ENCODE results near the gene ANKRD39. TPM values are rescaled to one million over a fixed set of nuclear protein-coding genes. Genes with fewer than 3 reads are reported as not detected.

ANKRD39 gene, protein sequence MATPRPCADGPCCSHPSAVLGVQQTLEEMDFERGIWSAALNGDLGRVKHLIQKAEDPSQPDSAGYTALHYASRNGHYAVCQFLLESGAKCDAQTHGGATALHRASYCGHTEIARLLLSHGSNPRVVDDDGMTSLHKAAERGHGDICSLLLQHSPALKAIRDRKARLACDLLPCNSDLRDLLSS
- polyA plus RNA-seq (2013, experiment 1 of 2): 11.8 TPM
- 10.8 TPM for polyA plus RNA-seq (2013, experiment 2 of 2)

DNA sequence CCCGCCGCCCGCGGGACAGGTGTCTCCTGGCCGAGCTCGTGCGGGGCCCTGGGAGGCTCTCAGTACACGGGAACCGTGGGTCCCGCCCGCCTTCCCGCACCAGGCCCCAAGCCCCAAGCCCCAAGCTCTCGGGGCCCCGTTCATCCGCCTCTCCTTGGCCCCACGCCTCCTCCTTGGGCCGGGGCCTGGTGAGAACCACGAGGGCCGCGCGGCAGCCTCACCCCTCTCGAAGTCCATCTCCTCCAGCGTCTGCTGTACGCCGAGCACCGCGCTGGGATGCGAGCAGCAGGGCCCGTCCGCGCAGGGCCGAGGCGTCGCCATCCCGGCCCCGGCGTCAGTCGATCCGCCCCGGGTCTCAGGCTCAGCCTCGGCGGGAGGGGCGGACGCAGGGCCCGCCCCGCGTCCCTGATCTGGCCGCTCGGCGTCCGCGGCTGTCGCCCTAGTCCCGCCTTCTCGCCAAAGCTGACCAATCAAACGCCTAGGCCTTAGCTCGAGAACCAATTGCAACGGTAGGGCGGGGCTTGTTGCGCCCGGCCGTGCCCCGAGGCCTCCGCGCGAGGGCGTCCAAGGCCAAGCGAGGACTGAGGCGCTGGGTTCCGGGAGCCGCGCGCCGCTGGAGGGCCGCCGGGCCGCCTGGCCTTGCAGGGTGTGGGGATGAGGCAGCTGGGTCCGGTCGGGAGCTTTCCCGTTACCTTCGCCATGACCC, at the start of gene ANKRD39:
ANKRD39 (minus strand) TSS at position 350 of the 706 bp plus-strand sequence; CDS start at position 321, 29 bp downstream.
- Histone ChIP-seq H3K18ac (ENCODE audit: low read depth in 1 of 2, low read length in 2 of 2) (peak within 1 kb of the TSS; percentile 58 to 94), H2BK120ac (ENCODE audit: low read depth, low read length) (no peak within 1 kb of the TSS)
- under 1% methylated on average over 59 of the region's 81 CpGs for WGBS

DNA sequence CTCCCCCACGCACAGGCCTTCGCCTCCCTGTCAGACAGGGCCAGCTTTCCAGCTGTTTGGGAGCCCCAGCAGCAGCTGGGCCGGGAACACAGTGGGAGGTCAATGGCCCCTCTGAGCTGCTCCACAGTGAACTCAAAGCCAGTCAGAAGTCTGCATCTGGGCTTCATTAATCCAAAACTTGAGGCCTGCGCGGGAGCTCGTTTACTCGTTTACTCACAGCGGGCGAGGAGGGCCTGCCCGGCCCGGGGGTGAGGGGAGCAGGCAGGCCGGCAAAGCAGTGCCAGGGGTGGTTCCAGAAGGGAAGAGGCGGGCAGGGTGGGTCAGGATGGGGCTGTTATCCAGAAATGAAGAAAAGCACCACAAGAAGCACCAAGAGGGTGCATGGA, 48.9 kb upstream of the ANKRD39 start:
- Histone ChIP-seq H2BK12ac (ENCODE audit: low read length in 2 of 2) (peak overlapping the region in 1 of 2 experiments; percentile 70), H2BK120ac (ENCODE audit: low read depth, low read length) (no peak overlapping the region), H3K4me2 (ENCODE audit: low read length, poor library complexity, severe bottlenecking) (no peak overlapping the region), H3K27me3 (ENCODE audit: control insufficient read depth in 1 of 2, insufficient read depth in 1 of 2, low read length in 2 of 2) (peaks cover 0 to 4% of the 10 kb centered on the region in 2 experiments), H2AFZ (ENCODE audit: low read depth, low read length) (peak overlapping the region; percentile 64), H3K4me3 (ENCODE audit: insufficient read depth in 1 of 2, low read depth in 1 of 2, low read length in 2 of 2) (peak overlapping the region in 1 of 2 experiments; percentile 54), H2BK5ac (ENCODE audit: low read depth, low read length, poor library complexity, severe bottlenecking) (no peak overlapping the region), H3K27ac (ENCODE audit: low read length, poor library complexity, severe bottlenecking) (no peak overlapping the region), H3K4me1 (ENCODE audit: control insufficient read depth, insufficient read depth, low read depth, low read length) (peaks cover 14% of the 10 kb centered on the region), H3K4ac (ENCODE audit: low read depth in 1 of 2, low read length in 2 of 2) (peak overlapping the region; percentile 26 to 73), H3K9me3 (ENCODE audit: control insufficient read depth, low read length) (no peaks in the 10 kb centered on the region), H3K79me1 (replicated peaks; ENCODE audit: low read length, poor library complexity, severe bottlenecking) (no peaks in the 10 kb centered on the region), H3K14ac (ENCODE audit: low read length in 2 of 2) (no peak overlapping the region), H4K91ac (ENCODE audit: low read length) (no peak overlapping the region), H4K8ac (ENCODE audit: low read length) (peak overlapping the region; percentile 36), H3K18ac (ENCODE audit: low read depth in 1 of 2, low read length in 2 of 2) (peak overlapping the region in 1 of 2 experiments; percentile 6), H3K23ac (ENCODE audit: low read length in 2 of 2) (no peak overlapping the region), H2AK5ac (ENCODE audit: low read length, severe bottlenecking) (no peak overlapping the region), H3K36me3 (ENCODE audit: control insufficient read depth in 1 of 2, insufficient read depth in 2 of 2, low read depth in 1 of 2, low read length in 2 of 2) (no peaks in the 10 kb centered on the region), H3K9ac (ENCODE audit: low read length) (peak overlapping the region; percentile 79), H2BK15ac (ENCODE audit: low read depth, poor library complexity, severe bottlenecking) (no peak overlapping the region)
- no peak for DNase-seq
- 30% methylated on average over 13 of the region's 13 CpGs for WGBS

More for the DNA sequence above, at the start of gene ANKRD39:
- H3K27ac ChIP-seq (ENCODE audit: low read length, poor library complexity, severe bottlenecking): peak within 1 kb of the TSS; percentile 44
- peak; percentile 98 for DNase-seq
- peak within 1 kb of the TSS in 1 of 2 experiments; percentile 91 for H3K14ac ChIP-seq (ENCODE audit: low read length in 2 of 2)
- peak within 1 kb of the TSS; percentile 81 for H3K4me2 ChIP-seq (ENCODE audit: low read length, poor library complexity, severe bottlenecking)
- no peak within 1 kb of the TSS for H4K91ac ChIP-seq (ENCODE audit: low read length)
- peak within 1 kb of the TSS; percentile 15 for H2BK15ac ChIP-seq (ENCODE audit: low read depth, poor library complexity, severe bottlenecking)
- H3K23ac ChIP-seq (ENCODE audit: low read length in 2 of 2): peak within 1 kb of the TSS in 1 of 2 experiments; percentile 92
- H3K79me1 ChIP-seq (replicated peaks; ENCODE audit: low read length, poor library complexity, severe bottlenecking): peaks cover 38% of the 10 kb centered on the region
- no peak within 1 kb of the TSS for H2BK12ac ChIP-seq (ENCODE audit: low read length in 2 of 2)
- H4K8ac ChIP-seq (ENCODE audit: low read length): peak within 1 kb of the TSS; percentile 83
- no peak within 1 kb of the TSS for H2BK5ac ChIP-seq (ENCODE audit: low read depth, low read length, poor library complexity, severe bottlenecking)
- H3K4me3 ChIP-seq (ENCODE audit: insufficient read depth in 1 of 2, low read depth in 1 of 2, low read length in 2 of 2): peak within 1 kb of the TSS; percentile 85 to 93
- H3K27me3 ChIP-seq (ENCODE audit: control insufficient read depth in 1 of 2, insufficient read depth in 1 of 2, low read length in 2 of 2): no peaks in the 10 kb centered on the region
- H2AFZ ChIP-seq (ENCODE audit: low read depth, low read length): peak within 1 kb of the TSS; percentile 84
- H2AK5ac ChIP-seq (ENCODE audit: low read length, severe bottlenecking): no peak within 1 kb of the TSS
- peaks cover 35 to 40% of the 10 kb centered on the region in 2 experiments for H3K36me3 ChIP-seq (ENCODE audit: control insufficient read depth in 1 of 2, insufficient read depth in 2 of 2, low read depth in 1 of 2, low read length in 2 of 2)
- peaks cover 22% of the 10 kb centered on the region for H3K4me1 ChIP-seq (ENCODE audit: control insufficient read depth, insufficient read depth, low read depth, low read length)
- H3K4ac ChIP-seq (ENCODE audit: low read depth in 1 of 2, low read length in 2 of 2): peak within 1 kb of the TSS; percentile 49 to 59
- peak within 1 kb of the TSS; percentile 86 for H3K9ac ChIP-seq (ENCODE audit: low read length)
- no peaks in the 10 kb centered on the region for H3K9me3 ChIP-seq (ENCODE audit: control insufficient read depth, low read length)

DNA sequence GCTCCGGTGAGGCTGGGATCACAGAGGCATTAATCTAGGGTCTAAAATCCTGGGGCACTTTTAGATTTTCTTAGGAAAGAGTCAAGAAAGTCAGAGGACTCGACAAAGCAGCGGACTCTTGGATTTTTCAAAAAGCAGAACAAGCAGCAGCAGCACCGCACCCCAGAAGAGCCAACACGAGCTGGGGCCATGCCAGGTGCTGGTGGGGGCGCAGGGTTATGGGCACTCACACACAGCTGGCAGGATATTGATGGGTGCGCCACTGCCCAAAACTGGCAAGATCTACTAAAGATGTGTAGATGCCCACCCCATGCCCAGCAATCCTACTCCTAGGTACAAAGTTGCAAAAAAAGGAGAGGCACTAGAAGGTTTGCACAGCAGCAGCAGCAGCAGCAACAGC, 46.0 kb upstream of the ANKRD39 start:
- Histone ChIP-seq H2AFZ (ENCODE audit: low read depth, low read length) (peak overlapping the region; percentile 30), H3K18ac (ENCODE audit: low read depth in 1 of 2, low read length in 2 of 2) (no peak overlapping the region), H3K4me3 (ENCODE audit: insufficient read depth in 1 of 2, low read depth in 1 of 2, low read length in 2 of 2) (no peak overlapping the region), H2BK15ac (ENCODE audit: low read depth, poor library complexity, severe bottlenecking) (no peak overlapping the region), H3K14ac (ENCODE audit: low read length in 2 of 2) (no peak overlapping the region), H3K4me1 (ENCODE audit: control insufficient read depth, insufficient read depth, low read depth, low read length) (peaks cover 16% of the 10 kb centered on the region), H3K36me3 (ENCODE audit: control insufficient read depth in 1 of 2, insufficient read depth in 2 of 2, low read depth in 1 of 2, low read length in 2 of 2) (no peaks in the 10 kb centered on the region), H3K27me3 (ENCODE audit: control insufficient read depth in 1 of 2, insufficient read depth in 1 of 2, low read length in 2 of 2) (peaks cover 0 to 4% of the 10 kb centered on the region in 2 experiments), H3K9ac (ENCODE audit: low read length) (no peak overlapping the region), H2BK5ac (ENCODE audit: low read depth, low read length, poor library complexity, severe bottlenecking) (no peak overlapping the region), H3K4ac (ENCODE audit: low read depth in 1 of 2, low read length in 2 of 2) (no peak overlapping the region), H3K79me1 (replicated peaks; ENCODE audit: low read length, poor library complexity, severe bottlenecking) (no peaks in the 10 kb centered on the region), H2AK5ac (ENCODE audit: low read length, severe bottlenecking) (no peak overlapping the region), H4K91ac (ENCODE audit: low read length) (no peak overlapping the region), H3K9me3 (ENCODE audit: control insufficient read depth, low read length) (no peaks in the 10 kb centered on the region), H3K4me2 (ENCODE audit: low read length, poor library complexity, severe bottlenecking) (no peak overlapping the region), H2BK12ac (ENCODE audit: low read length in 2 of 2) (peak overlapping the region in 1 of 2 experiments; percentile 80), H3K23ac (ENCODE audit: low read length in 2 of 2) (no peak overlapping the region), H3K27ac (ENCODE audit: low read length, poor library complexity, severe bottlenecking) (no peak overlapping the region), H2BK120ac (ENCODE audit: low read depth, low read length) (no peak overlapping the region), H4K8ac (ENCODE audit: low read length) (no peak overlapping the region)
- 90% methylated on average over 7 of the region's 7 CpGs for WGBS
- no peak for DNase-seq

DNA sequence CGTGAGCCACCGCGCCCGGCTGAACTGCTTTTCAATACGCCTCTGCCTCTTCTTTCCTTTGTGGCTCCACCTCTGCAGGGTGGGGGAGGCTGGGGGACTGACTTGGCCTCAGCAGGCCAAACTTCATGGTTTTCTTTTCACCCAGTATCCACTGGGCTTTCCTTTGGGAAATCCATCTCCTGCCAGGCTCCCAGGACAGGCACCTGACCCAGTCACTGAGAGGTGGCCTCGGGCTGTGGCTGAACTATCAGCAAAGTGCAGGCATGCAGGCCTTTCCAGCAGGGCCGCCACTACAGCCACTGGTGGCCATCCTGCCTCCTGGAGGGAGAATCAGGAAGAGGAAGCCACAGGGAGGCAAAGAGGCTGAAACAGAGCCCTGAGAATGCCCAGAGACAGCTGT, 45.5 kb upstream of the ANKRD39 start:
- H2BK120ac ChIP-seq (ENCODE audit: low read depth, low read length): no peak overlapping the region
- H2AFZ ChIP-seq (ENCODE audit: low read depth, low read length): no peak overlapping the region
- no peak overlapping the region for H3K27ac ChIP-seq (ENCODE audit: low read length, poor library complexity, severe bottlenecking)
- WGBS: 85% methylated on average over 7 of the region's 7 CpGs
- H3K4ac ChIP-seq (ENCODE audit: low read depth in 1 of 2, low read length in 2 of 2): no peak overlapping the region
- no peak overlapping the region for H3K9ac ChIP-seq (ENCODE audit: low read length)
- H3K9me3 ChIP-seq (ENCODE audit: control insufficient read depth, low read length): no peaks in the 10 kb centered on the region
- no peak overlapping the region for H2BK15ac ChIP-seq (ENCODE audit: low read depth, poor library complexity, severe bottlenecking)
- no peak overlapping the region for H3K4me3 ChIP-seq (ENCODE audit: insufficient read depth in 1 of 2, low read depth in 1 of 2, low read length in 2 of 2)
- H3K18ac ChIP-seq (ENCODE audit: low read depth in 1 of 2, low read length in 2 of 2): peak overlapping the region in 1 of 2 experiments; percentile 53
- H2BK12ac ChIP-seq (ENCODE audit: low read length in 2 of 2): peak overlapping the region in 1 of 2 experiments; percentile 80
- H2AK5ac ChIP-seq (ENCODE audit: low read length, severe bottlenecking): no peak overlapping the region
- no peaks in the 10 kb centered on the region for H3K79me1 ChIP-seq (replicated peaks; ENCODE audit: low read length, poor library complexity, severe bottlenecking)
- no peak overlapping the region for H3K4me2 ChIP-seq (ENCODE audit: low read length, poor library complexity, severe bottlenecking)
- no peak overlapping the region for H4K8ac ChIP-seq (ENCODE audit: low read length)
- H4K91ac ChIP-seq (ENCODE audit: low read length): no peak overlapping the region
- H3K36me3 ChIP-seq (ENCODE audit: control insufficient read depth in 1 of 2, insufficient read depth in 2 of 2, low read depth in 1 of 2, low read length in 2 of 2): no peaks in the 10 kb centered on the region
- peak overlapping the region in 1 of 2 experiments; percentile 80 for H3K14ac ChIP-seq (ENCODE audit: low read length in 2 of 2)
- peaks cover 0 to 4% of the 10 kb centered on the region in 2 experiments for H3K27me3 ChIP-seq (ENCODE audit: control insufficient read depth in 1 of 2, insufficient read depth in 1 of 2, low read length in 2 of 2)
- peaks cover 16% of the 10 kb centered on the region for H3K4me1 ChIP-seq (ENCODE audit: control insufficient read depth, insufficient read depth, low read depth, low read length)
- no peak overlapping the region for H3K23ac ChIP-seq (ENCODE audit: low read length in 2 of 2)
- no peak for DNase-seq
- no peak overlapping the region for H2BK5ac ChIP-seq (ENCODE audit: low read depth, low read length, poor library complexity, severe bottlenecking)
